Hepatocyte (in vitro differentiated cells): ENCODE data around the gene HEPHL1. TPM values are rescaled to one million over a fixed set of nuclear protein-coding genes. Genes with fewer than 3 reads are reported as not detected.

ENCODE experiments used
- DNase-seq: peaks from one replicate; pipeline ENCODE4 v3.0.0-alpha.2; 2016; ENCODE audit warnings: low spot score
- H2AFZ ChIP-seq: fragments of 200-600 bp; sonication (generic); 2 replicates; pipeline ENCODE4 v1.6.0; 2016; ENCODE audit warnings: antibody characterized with exemption, mild to moderate bottlenecking
- H3K27ac ChIP-seq: fragments of 200-600 bp; sonication (generic); 2 replicates; pipeline ENCODE4 v1.5.1; 2016; ENCODE audit warnings: mild to moderate bottlenecking
- H3K27me3 ChIP-seq: fragments of 200-600 bp; sonication (generic); 2 replicates; pipeline ENCODE4 v1.6.1; 2016
- H3K36me3 ChIP-seq: fragments of 200-600 bp; sonication (generic); replicated peaks from 2 replicates; pipeline ENCODE4 v1.5.1; 2016; ENCODE audit warnings: low read depth; ENCODE audit not compliant: insufficient read depth
- H3K4me1 ChIP-seq: fragments of 200-600 bp; sonication (generic); 2 replicates; pipeline ENCODE4 v1.5.1; 2016; ENCODE audit warnings: mild to moderate bottlenecking, moderate library complexity; ENCODE audit not compliant: insufficient read depth
- H3K4me2 ChIP-seq: fragments of 200-600 bp; sonication (generic); 2 replicates; pipeline ENCODE4 v1.6.0; 2016
- H3K4me3 ChIP-seq: fragments of 200-600 bp; sonication (generic); 2 replicates; pipeline ENCODE4 v1.5.1; 2016; ENCODE audit warnings: mild to moderate bottlenecking
- H3K79me2 ChIP-seq: fragments of 200-600 bp; sonication (generic); 2 replicates; pipeline ENCODE4 v1.6.0; 2017; ENCODE audit warnings: mild to moderate bottlenecking
- H3K9me2 ChIP-seq: fragments of 200-600 bp; sonication (generic); replicated peaks from 2 replicates; pipeline ENCODE4 v1.6.0; 2017; ENCODE audit warnings: mild to moderate bottlenecking; ENCODE audit not compliant: insufficient read depth
- H3K9me3 ChIP-seq: fragments of 200-600 bp; sonication (generic); 2 replicates; pipeline ENCODE4 v1.5.1; 2016; ENCODE audit warnings: low read depth, mild to moderate bottlenecking
- H4K20me1 ChIP-seq: fragments of 200-600 bp; sonication (generic); 2 replicates; pipeline ENCODE4 v1.6.0; 2016; ENCODE audit warnings: mild to moderate bottlenecking; ENCODE audit not compliant: insufficient read depth, poor library complexity, severe bottlenecking
- CTCF ChIP-seq: fragments of 200-600 bp; sonication (generic); IDR thresholded peaks from 2 replicates; pipeline ENCODE4 v1.5.1; 2016; ENCODE audit warnings: antibody characterized with exemption, mild to moderate bottlenecking; ENCODE audit not compliant: poor library complexity
- EZH2 ChIP-seq: fragments of 200-600 bp; sonication (generic); IDR thresholded peaks from 2 replicates; pipeline ENCODE4 v1.6.1; 2016; ENCODE audit warnings: antibody characterized with exemption, mild to moderate bottlenecking, borderline replicate concordance
- EZH2phosphoT487 ChIP-seq: fragments of 200-600 bp; sonication (generic); IDR thresholded peaks from one replicate; pipeline ENCODE4 v1.6.1; 2018; ENCODE audit warnings: antibody characterized with exemption, mild to moderate bottlenecking, low read depth, moderate library complexity; ENCODE audit not compliant: unreplicated experiment, severe bottlenecking
- WGBS: methylation state at CpG from one replicate; pipeline ENCODE4 v1.1.6; 2016; ENCODE audit warnings: low lambda C conversion rate; ENCODE audit errors: missing lambda C conversion rate; 5-methylcytosine and 5-hydroxymethylcytosine counted together
- polyA plus RNA-seq: library from polyadenylated mRNA; unstranded; fragments of >200 nt; fragmentation: Nextera tagmentation; extraction: Ambion mirVana; gene quantifications from 2 replicates; pipeline ENCODE4 v1.2.1, GENCODE V29; 2016
- total RNA-seq: library from RNA; depleted of rRNA; stranded (reverse); fragments of >200 nt; gene quantifications from 2 replicates; pipeline ENCODE4 v1.2.3, GENCODE V29; 2014

HEPHL1 gene
- total and polyA plus RNA-seq, 2 experiments from 2014 or later = 0.07 to 0.17 TPM

GRCh38 chr11:94128746-94129511 is 107.8 kb downstream of the HEPHL1 start, which contains the start of gene PANX1:
Gene PANX1, plus strand, starts transcription at chr11:94128841. Its CDS starts 472 bp downstream, at chr11:94129313.
- Histone ChIP-seq H3K4me1 (peaks cover 32% of the 10 kb centered on the region), H3K9me2 (no peaks in the 10 kb centered on the region), H3K4me3 (peak within 1 kb of the TSS; percentile 71), H3K27ac (peak within 1 kb of the TSS; percentile 97), H3K9me3 (no peaks in the 10 kb centered on the region), H3K27me3 (no peaks in the 10 kb centered on the region), H3K36me3 (no peaks in the 10 kb centered on the region), H3K79me2 (peaks cover 64% of the 10 kb centered on the region), H4K20me1 (peaks cover 11% of the 10 kb centered on the region), H3K4me2 (peak within 1 kb of the TSS; percentile 88), H2AFZ (peak within 1 kb of the TSS; percentile 47)
- peak; percentile 94 for DNase-seq
- WGBS = under 1% methylated on average over 62 of the region's 92 CpGs
- no peak for TF ChIP-seq EZH2phosphoT487
- TF ChIP-seq CTCF = no peak
- TF ChIP-seq EZH2 = no peak

- WGBS = 12% methylated on average over 20 of the region's 20 CpGs
- Histone ChIP-seq H3K4me2 (peak overlapping the region; percentile 88), H4K20me1 (peaks cover 11% of the 10 kb centered on the region), H3K27ac (peak overlapping the region; percentile 97), H2AFZ (no peak overlapping the region), H3K4me1 (peaks cover 34% of the 10 kb centered on the region), H3K4me3 (peak overlapping the region; percentile 71), H3K9me2 (no peaks in the 10 kb centered on the region), H3K9me3 (no peaks in the 10 kb centered on the region), H3K36me3 (no peaks in the 10 kb centered on the region), H3K79me2 (peaks cover 72% of the 10 kb centered on the region), H3K27me3 (no peaks in the 10 kb centered on the region)
- TF ChIP-seq EZH2phosphoT487 (no peak), EZH2 (no peak), CTCF (no peak)
- DNase-seq = peak; percentile 30
These were observed 108.6 kb downstream of the HEPHL1 start for GRCh38 chr11:94129512-94130297.

- H3K4me1 ChIP-seq = peaks cover 40% of the 10 kb centered on the region
- peaks cover 11% of the 10 kb centered on the region for H4K20me1 ChIP-seq
- no peaks in the 10 kb centered on the region for H3K27me3 ChIP-seq
- no peak for TF ChIP-seq EZH2
- TF ChIP-seq CTCF = no peak
- no peak for TF ChIP-seq EZH2phosphoT487
- peaks cover 80% of the 10 kb centered on the region for H3K79me2 ChIP-seq
- peak overlapping the region; percentile 88 for H3K4me2 ChIP-seq
- H3K9me2 ChIP-seq = no peaks in the 10 kb centered on the region
- no peaks in the 10 kb centered on the region for H3K36me3 ChIP-seq
- 76% methylated on average over 7 of the region's 7 CpGs for WGBS
- H3K27ac ChIP-seq = peak overlapping the region; percentile 97
- DNase-seq = peak; percentile 49
- H3K4me3 ChIP-seq = peak overlapping the region; percentile 71
- H3K9me3 ChIP-seq = no peaks in the 10 kb centered on the region
- H2AFZ ChIP-seq = no peak overlapping the region
These were observed 109.3 kb downstream of the HEPHL1 start for GRCh38 chr11:94130298-94131046.
